CD4-positive, alpha-beta T cell treated with Interleukin-21 for 1 hour (primary cell): ENCODE results near the gene NOC2L.
"Not testable (repeated sequence)": the region's sequence is repeated elsewhere in the genome, so short reads cannot be mapped to it uniquely, and the experiment has no call there.

ENCODE experiments used
- DNase-seq: peaks from one replicate; pipeline ENCODE4 v3.0.0-alpha.2; 2020

NOC2L gene

DNA sequence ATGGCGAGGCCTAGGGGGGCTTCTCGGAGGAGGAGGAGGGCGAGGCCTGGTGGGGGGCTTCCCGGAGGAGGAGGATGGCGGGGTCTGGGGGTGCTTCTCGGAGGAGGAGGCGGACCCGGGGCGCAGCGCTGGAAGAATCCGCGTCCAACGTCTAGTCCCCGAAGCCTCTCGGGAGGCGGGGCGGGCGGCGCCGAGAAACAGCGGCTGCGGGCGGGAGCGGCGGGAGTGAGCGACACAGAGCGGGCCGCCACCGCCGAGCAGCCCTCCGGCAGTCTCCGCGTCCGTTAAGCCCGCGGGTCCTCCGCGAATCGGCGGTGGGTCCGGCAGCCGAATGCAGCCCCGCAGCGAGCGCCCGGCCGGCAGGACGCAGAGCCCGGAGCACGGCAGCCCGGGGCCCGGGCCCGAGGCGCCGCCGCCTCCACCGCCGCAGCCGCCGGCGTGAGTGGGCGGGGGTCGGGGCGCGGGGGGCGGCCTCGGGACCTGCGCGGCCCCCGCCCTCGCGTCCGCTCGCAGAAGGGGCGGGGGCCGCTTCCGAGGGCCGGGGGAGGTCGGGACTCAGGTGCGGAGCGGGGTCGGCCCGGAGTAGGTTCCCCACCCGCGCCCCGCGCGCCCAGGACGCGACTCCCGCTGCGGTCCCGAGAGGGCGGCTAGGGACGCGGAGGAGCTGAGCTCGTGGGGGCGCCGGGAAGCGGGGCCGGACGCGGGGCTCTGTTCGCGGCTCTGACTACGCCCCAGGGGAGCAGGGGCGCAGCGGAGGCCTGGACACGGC lies 1.5 kb upstream of the NOC2L start, which contains the start of gene KLHL17:
KLHL17 (plus strand) TSS at position 222 of the 769 bp plus-strand sequence; CDS start at position 332, 110 bp downstream.
- DNase-seq: peak; percentile 80

DNA sequence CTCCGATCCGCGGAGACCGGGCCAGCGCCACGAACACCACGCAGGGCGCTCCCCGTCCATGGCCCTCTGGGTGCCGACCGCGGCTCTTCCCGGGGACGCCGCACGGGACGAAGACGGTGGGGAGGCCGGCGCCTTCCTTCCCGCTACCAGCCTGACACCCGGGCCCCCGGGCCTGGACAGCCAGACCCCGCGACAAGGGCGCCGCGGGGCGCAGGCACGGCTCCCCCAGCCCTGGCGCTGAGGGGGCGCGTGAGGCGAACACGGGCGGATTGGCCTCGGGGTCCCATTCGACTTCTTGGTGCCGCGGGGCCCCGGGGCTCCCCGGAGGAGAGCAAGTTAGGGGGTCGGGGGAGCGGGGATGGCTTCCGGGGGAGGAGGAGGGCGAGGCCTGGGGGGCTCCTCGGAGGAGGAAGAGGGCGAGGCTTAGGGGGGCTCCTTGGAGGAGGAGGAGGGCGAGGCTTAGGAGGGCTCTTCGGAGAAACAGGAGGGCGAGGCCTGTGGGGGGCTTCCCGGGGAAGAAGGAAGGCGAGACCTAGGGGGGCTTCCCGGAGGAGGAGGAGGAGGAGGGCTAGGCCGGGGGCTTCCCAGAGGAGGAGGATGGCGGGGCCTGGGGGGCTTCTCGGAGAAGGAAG lies 791 bp upstream of the NOC2L start:
- DNase-seq: no peak

DNA sequence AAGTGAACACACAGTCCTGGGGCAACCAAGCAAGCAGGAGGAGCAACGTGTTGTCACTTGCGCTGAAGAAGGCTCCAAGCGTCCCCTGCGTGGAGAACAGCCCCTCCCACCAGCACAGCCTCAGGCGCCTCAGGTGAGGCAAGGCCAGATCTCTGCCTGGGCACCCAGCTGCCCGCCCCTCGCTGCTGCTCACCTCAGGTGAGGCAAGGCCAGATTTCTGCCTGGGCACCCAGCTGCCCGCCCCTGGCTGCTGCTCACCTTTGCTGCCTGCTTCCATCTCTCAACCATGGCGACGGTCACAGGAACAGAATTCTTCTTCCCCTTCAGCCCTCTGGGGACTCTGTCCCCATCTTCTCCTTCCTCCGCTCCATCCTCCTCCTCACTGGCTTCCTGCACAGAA lies 2.4 kb downstream of the NOC2L start:
- no peak for DNase-seq

DNA sequence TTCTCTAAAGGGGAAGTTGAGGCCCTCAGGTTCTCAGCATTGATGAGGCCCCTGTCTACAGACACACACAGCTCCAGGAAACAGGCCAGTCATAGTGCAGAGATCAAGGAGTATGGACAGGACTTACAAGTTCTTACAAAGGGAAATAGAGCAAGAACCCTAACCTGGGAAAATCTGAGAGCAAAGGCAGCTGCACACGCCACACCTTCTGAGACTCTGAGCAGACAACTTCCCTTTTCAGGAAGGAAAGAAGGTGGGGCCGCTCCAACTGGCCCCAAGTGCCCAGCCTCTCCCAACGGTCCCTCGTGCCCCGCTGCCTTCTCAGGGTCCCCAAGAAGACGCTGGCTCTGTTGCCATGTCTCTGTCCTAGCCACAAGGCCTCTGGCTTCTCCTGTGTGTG lies 3.6 kb downstream of the NOC2L start:
- no peak for DNase-seq

DNA sequence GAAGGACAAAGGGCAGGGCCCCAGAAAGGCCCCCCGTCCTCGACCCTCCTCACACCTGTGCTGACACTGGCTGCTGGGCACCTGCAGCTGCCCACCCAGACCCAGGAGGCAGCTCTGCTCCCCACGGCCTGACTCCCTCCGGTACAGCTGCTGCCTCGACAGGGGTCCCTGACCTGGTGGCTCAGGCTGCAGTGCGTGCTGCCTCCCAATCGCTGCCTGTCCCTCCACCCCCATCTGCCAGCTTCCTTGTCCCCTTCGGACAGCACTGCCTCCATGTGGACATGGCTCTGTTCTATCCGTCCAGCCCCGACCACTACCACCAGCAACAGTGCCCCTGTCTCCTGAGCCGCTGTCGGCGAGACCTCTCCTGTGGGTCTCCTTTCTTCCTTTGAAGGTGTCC lies 4.1 kb downstream of the NOC2L start:
- DNase-seq: no peak

DNA sequence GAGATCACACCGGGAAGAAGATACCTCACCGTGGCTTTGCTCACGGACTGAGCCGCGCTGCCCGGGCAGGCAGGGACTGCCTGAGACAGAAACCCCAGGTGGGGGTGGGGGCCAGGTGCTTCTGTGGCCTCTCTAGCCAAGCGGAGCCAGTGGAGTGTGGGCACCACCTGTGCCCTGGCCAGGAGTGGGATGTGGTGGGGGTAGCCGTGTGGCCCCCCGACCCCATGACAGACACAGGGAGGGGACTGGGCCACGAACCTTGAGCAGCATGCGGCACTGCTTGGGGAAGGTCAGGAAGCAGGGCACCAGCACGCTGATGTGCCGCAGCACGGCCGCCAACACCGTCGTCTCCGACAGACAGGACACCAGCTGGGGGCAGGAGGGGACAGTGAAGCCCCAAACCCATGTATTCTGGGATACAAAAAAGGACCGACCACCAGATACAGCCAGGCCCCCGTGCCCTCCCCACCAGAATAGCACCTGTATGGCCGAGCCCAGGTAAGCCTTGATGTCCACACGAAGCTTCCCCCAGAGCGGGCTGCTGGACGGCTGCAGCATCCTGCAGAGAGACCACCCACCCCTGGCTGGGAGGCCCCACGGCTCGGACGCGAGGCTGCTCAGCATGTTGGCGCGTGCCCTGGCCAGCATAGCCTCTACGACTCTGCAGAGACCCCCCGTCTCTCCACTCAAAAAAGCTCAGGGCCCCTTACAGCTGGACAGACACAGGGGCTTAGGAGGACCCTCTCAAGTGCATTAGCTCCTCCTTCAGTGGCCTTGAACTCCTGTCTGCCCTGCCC lies 5.3 kb downstream of the NOC2L start:
- no peak for DNase-seq

DNA sequence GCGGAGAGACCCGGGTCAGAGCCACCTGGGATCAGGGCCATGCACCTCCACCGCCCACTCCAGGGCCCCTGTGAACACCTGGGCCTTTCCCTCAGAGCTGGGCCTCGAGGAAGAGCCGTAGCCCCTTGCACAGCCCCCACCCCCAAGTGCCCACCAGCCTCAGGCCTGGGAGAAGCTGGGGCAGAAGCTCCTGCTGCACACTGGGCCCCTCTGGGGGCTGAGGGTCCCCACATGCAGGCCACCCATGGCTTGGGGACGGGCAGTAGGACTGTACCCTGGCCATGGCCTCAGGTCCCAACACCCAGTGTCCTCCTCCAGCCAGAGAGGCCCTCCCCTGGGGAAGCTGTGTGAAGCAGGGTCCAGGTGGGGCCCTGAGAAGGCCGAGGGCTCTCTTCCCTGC lies 6.5 kb downstream of the NOC2L start:
- no peak for DNase-seq

DNA sequence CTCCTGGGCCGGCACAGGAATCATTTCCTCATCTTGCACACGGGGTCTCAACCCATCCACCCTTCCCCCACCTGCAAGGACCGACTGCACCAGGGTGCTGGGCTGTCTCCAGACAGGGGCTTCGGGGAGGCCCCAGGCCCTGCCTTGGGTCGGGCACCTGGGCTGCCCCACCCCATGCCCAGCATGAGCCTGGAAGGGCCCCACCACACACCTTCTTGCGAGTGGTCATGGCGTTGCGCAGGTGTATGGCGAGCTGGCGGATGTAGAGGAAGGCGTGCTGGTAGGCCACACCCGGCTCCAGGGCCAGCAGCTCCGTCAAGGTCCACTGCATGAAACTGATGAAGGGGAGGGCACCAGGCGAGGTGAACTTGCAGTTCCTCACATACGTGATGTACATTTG lies 6.9 kb downstream of the NOC2L start:
- DNase-seq: no peak

DNA sequence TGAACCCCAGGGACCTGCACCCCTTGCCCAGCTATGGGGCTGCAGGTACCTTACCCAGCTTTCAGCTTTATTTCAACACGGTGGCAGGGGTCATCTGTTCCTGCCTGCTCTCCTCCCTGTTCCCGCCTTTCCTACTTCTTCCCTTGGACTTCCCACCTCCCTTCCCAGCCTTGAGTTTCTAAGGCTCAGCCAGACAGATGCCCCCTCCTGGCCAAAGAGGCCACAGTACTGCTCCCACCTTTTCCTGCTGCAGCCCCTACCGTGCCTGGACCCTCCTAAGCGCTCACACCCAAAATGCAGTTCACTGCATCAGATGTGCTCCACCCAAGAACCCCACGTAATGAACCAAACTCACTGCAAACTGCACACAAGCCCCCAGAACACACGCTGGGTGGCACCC lies 7.7 kb downstream of the NOC2L start:
- DNase-seq: no peak

DNA sequence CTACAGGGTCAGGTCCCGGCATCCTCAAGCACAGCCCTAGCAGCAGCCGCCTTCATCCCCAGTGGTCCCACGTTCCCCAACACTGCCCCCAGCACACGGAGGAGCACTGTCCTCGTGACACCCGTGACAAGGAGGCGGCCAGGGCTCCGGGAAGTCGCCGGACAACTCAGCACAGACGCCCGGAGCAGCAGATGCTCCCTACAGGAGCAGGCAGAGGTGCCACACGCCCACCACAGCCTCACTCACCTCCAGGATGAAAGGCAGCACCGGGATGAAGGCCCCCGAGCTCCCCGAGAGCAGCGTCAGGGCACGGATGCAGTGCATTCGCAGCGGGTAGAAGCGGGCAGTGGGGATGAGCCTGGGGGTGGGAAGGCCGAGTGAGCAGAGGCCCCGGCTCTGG lies 8.2 kb downstream of the NOC2L start:
- DNase-seq: no peak

DNA sequence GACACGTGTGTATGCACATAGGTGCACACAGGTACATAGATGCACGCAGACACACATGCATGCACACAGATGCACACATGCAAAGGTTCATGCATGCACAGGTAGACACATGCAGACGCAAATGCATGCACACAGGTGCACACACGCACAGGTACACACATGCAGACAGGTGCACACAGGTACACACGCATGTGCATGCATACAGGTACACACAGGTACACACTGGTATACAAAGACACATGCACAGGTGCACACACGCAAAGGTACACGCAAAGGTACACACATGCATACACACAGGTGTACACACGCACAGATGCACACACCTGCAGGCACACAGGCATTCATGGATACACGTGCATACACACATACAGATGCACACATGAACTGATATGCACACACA lies 8.8 kb downstream of the NOC2L start:
- DNase-seq: no peak

DNA sequence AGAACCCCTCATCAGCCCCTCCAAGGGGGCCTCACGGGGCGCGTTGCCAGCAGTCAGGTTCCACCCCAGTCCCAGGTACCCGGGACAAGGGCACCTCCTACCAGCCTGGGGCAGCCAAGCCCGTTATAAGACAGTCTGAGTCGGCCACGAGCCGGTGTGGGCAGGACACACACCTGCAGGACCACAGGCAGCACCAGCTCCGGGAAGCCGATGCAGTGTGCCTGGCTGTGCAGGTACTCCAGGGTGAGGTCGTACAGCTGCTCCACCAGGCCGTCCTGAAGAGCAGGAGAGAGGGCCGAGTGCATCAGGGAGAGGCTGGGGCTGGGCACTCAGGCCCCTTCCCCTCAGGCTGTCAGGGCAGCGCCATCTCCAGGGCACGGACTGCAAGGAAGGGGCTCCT lies 11.1 kb downstream of the NOC2L start:
- no peak for DNase-seq

DNA sequence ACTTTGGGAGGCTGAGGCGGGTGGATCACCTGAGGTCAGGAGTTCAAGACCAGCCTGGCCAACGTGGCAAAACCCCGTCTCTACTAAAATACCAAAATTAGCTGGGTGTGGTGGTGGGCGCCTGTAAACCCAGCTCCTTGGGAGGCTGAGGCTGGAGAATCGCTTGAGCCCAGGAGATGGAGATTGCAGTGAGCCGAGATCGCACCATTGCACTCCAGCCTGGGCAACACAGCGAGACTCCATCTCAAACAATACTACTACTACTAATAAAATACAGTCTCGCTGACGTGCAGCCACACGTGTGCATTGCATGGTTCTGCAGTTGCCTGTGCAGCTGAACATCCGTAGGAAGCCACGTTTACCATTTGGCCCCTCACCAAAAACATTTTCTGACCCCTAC lies 12.2 kb downstream of the NOC2L start:
- not testable (repeated sequence) for DNase-seq

DNA sequence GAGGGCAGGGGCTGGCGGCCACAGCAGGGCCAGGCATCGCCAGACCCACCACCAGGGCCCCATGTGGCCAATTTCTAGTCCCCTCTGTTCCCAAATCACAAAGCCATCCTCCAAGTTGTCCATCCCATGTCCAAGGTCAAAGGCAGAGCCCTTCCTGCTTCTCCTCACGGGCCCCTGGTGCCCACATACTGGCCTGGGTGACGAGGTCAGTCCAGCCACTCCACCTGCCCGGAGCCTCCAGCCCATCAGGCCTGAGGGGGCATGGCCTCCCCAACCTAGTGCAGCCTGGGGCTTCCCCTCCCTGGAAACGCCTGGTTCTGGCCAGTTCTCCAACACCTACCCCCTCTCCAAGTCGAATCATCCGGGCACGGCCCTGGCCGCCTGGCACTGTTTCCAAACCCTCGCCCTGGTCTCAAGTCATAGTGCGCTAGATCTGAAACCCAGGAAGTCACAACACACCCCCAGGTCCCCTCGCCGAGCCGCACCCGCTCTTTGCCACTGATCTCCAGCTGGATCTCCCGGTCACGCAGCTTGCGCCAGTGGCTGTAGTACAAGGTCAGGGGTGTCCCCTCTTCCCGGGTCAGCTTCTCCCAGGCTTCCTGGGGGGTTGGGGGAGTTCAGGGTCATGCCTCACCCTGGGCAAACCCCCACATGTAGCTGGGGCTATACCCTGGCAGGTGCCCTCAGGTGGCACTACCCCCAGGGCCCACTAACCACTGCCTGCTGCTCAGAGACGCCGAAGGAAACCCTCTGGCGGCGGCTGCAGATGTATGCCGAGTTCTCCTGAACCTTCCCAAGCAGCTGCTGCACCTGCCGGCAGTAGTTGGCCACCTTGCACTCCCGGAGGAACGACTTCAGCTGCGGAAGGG lies 13.1 kb downstream of the NOC2L start:
- DNase-seq: no peak

DNA sequence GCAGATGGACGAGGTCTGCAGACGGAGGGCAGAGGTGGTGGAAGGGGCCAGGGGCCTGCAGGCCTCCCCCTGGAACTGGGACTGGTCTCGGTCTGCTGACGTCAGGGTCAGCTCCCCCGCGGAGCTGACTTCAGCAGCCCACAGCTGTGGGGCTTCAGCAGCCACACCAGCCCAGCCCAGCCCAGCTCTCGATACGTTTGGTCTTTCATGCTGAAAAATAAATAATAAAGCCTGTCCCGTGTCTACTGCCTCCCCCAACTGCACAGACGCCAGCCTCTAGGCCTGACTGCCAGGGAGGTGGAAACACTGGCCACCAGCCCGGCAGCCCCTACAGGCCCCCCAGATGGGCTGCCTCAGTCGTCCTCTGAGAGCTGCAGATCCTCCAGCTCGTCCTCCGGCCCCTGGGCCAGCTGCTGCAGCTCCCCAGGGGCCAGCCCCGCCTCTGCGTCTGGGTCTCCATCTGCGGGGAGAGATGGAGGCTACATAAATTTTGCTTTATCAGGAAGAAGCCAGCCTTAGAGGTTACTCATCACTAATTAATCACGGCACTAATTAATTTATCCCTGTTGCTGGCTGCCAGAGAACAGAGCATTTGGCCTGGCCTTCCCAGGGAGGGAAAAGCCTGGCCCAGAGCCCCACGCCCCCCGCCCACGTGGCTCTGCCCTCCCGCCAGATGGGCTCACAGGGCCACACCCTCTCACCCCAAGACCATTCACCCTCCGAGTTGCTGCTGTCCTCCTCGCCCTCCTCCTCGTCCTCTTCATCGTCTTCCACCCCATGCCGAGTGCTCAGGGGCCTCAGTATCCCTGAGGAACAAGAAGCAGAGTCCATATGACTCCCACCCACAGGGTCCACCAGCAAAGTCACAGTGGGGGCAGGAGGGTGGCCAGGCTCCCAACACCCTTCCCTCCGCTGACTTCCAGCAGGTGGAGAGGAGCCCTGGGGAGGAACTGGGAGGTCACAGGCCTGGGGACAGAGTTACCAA lies 14.4 kb downstream of the NOC2L start:
- DNase-seq: no peak

DNA sequence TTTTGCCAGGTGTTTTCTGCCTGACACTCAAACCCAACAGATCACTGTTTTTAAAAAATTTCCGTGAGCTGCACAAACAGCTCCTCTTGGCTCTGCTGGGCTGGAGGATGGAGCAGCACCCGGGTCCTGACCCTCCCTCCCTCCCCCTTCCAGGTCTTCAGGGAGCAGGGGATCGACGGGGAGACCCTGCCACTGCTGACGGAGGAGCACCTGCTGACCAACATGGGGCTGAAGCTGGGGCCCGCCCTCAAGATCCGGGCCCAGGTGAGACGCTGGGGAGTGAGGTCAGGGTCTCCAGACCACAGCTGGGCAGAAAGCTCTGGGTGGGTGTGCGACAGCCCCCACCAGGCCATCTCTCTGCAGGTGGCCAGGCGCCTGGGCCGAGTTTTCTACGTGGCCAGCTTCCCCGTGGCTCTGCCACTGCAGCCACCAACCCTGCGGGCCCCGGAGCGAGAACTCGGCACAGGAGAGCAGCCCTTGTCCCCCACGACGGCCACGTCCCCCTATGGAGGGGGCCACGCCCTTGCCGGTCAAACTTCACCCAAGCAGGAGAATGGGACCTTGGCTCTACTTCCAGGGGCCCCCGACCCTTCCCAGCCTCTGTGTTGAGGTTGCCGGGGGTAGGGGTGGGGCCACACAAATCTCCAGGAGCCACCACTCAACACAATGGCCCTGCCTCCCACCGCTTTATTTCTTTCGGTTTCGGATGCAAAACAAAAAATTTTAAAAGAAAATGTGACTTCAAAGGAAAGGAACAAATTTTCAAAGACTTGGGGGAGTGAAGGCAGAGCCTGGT lies 15.3 kb downstream of the NOC2L start:
- no peak for DNase-seq

DNA sequence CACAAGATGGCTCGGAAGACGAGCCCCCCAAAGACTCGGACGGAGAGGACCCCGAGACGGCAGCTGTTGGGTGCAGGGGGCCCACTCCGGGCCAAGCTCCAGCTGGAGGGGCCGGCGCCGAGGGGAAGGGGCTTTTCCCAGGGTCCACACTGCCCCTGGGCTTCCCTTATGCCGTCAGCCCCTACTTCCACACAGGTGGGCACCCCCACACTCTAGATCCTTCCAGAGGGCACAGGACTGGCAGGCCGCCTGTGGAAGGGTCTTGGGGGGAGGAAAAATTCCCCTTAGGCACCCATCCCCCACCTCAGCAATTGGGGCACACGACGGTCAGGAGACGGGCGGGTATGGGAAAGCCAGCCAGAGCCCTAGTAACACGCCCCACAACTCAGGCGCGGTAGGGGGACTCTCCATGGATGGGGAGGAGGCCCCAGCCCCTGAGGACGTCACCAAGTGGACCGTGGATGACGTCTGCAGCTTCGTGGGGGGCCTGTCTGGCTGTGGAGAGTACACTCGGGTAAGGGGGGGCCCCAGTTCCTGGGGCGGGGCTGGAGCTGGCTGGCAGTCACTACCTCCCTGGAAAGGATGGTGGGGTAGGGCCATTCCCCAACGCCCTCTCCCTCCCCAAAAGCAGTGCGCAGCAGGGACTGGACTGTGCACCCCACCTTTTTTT lies 16.1 kb downstream of the NOC2L start:
- no peak for DNase-seq

DNA sequence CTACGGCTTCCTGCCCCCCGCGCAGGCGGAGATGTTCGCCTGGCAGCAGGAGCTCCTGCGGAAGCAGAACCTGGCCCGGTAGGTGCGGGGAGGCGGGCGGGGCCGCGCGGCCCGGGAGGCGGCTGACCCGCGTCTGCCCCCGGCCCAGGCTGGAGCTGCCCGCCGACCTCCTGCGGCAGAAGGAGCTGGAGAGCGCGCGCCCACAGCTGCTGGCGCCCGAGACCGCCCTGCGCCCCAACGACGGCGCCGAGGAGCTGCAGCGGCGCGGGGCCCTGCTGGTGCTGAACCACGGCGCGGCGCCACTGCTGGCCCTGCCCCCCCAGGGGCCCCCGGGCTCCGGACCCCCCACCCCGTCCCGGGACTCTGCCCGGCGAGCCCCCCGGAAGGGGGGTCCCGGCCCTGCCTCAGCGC lies 16.6 kb downstream of the NOC2L start:
- no peak for DNase-seq

DNA sequence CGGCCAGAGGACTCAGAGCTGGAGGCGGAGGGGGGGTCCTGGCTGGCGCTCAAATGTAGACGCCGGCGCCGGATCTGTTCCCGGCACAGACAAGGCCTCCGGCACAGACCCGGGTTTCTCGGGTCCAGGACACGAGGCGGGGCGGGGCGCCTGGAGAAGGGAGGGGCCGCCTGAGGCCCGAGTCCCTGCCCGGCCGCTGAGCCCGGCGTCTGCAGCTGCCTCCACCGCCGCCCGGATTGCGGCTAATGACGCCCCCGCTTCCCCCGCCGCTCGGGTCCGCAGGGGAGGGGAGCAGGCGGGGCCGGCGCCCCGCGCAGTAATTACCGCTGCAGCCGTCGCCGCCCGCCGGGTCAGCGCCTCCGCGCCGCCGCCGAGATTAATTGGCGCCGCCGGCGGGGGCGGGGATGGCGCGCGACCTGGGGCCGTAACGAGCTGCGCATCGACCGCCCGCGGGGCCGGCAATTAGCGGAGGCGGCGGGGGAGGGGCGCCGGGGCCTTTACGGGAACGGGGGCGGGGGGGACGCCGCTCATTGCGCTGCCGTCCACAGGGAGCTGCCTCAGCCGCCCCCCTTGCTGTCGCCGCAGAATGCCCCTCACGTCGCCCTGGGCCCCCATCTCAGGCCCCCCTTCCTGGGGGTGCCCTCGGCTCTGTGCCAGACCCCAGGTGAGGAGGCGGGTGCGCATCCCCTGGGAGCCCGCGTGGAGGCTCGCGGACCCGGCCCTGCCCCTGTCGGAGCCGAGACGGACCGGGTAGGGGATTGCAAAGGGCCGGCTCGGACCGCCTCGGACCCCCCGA lies 17.3 kb downstream of the NOC2L start:
- DNase-seq: no peak
